Skeletal muscle satellite cell (primary cell): ENCODE results near the gene MYO1C.
"Not testable (repeated sequence)": the region's sequence is repeated elsewhere in the genome, so short reads cannot be mapped to it uniquely, and the experiment has no call there.

ENCODE experiments used
- H3K27me3 ChIP-seq: 2 replicates; pipeline ENCODE4 v1.7.0; 2013; ENCODE audit warnings: low read length; ENCODE audit not compliant: control insufficient read depth, insufficient read depth
- H3K36me3 ChIP-seq: 2 replicates; pipeline ENCODE4 v1.7.0; 2013; ENCODE audit warnings: mild to moderate bottlenecking, control low read depth, low read length; ENCODE audit not compliant: insufficient read depth
- H3K4me1 ChIP-seq: 2 replicates; pipeline ENCODE4 v1.7.0; 2013; ENCODE audit warnings: low read length; ENCODE audit not compliant: control insufficient read depth, insufficient read depth
- H3K4me2 ChIP-seq: 2 replicates; pipeline ENCODE4 v1.7.0; 2013; ENCODE audit warnings: mild to moderate bottlenecking, low read length
- H3K4me3 ChIP-seq: 2 replicates; pipeline ENCODE4 v1.7.0; 2013; ENCODE audit warnings: low read length
- H3K9ac ChIP-seq: 2 replicates; pipeline ENCODE4 v1.7.0; 2013; ENCODE audit warnings: mild to moderate bottlenecking, low read depth, low read length, moderate library complexity
- H3K9me3 ChIP-seq: replicated peaks from 2 replicates; pipeline ENCODE4 v1.7.0; 2013; ENCODE audit warnings: mild to moderate bottlenecking, control low read depth, low read length

Gene MYO1C

DNA sequence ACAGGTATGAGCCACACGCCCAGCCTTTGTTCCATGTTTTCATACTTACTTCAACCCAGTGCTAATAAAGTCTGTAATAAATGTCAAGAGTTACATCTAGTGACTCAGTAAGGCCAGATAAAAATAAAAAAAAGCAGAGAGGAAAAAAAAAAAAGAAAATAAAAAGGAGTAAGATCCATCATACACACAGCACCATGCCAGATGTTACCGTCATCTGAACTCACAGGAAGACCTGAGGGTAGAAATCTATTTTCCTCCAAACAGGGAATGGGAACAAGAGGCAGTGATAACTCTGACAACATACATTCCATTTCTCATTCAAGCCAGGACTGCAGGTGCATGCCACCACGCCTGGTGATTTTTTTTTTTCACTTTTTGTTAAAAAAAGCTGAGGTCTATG lies 57.2 kb downstream of the MYO1C start:
- H3K27me3 ChIP-seq, result no peaks in the 10 kb centered on the region
- peaks cover 52% of the 10 kb centered on the region for H3K36me3 ChIP-seq
- peaks cover 12% of the 10 kb centered on the region for H3K4me1 ChIP-seq
- H3K9me3 ChIP-seq, result no peaks in the 10 kb centered on the region
- H3K9ac ChIP-seq, result no peak overlapping the region
- H3K4me2 ChIP-seq, result no peak overlapping the region
- no peak overlapping the region for H3K4me3 ChIP-seq

GRCh38 chr17:1434150-1434549 lies 58.3 kb downstream of the MYO1C start:
- Histone ChIP-seq H3K36me3 (peaks cover 52% of the 10 kb centered on the region), H3K9me3 (no peaks in the 10 kb centered on the region), H3K27me3 (no peaks in the 10 kb centered on the region), H3K4me3 (no peak overlapping the region), H3K9ac (no peak overlapping the region), H3K4me2 (no peak overlapping the region), H3K4me1 (peaks cover 12% of the 10 kb centered on the region)

GRCh38 chr17:1431631-1432104 lies 60.8 kb downstream of the MYO1C start:
- H3K4me3 ChIP-seq, result no peak overlapping the region
- H3K36me3 ChIP-seq, result peaks cover 48% of the 10 kb centered on the region
- H3K4me1 ChIP-seq, result no peaks in the 10 kb centered on the region
- H3K27me3 ChIP-seq, result no peaks in the 10 kb centered on the region
- H3K9ac ChIP-seq, result no peak overlapping the region
- H3K4me2 ChIP-seq, result no peak overlapping the region
- H3K9me3 ChIP-seq, result no peaks in the 10 kb centered on the region

DNA sequence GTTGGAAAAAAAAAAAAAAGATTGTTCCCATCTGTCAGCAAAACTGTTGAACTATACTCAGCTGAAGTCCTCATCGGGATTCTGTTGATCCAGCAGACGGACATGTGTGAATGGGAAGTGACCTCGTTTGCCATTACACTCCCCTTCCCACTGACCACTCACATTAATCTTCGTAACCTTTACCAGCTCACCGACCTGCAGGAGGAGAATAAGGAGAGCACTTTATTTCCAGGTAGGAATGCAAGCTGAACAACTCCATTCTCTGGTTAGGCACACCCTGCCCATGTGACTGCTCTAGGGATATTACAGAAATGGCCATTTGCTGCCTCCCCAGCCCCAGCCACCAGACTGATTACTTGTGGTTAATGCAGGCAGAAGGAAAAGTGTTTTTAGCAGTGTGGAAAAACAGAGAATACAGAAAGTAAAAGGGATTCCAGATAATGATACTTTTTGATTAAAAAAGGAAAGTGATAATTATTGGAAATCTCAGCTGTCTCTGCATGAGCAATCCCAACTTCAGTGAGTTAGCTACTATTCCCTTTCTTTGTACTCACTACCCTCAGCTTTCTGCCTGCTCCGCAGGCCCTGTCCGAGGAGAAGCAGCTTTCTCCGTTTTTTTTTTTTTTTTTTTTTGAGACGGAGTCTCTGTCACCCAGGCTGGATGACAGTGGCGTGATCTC lies 68.9 kb downstream of the MYO1C start:
- H3K36me3 ChIP-seq, result peaks cover 45% of the 10 kb centered on the region
- H3K9ac ChIP-seq, result peak overlapping the region; percentile 48
- H3K4me1 ChIP-seq, result peaks cover 28% of the 10 kb centered on the region
- no peaks in the 10 kb centered on the region for H3K27me3 ChIP-seq
- peak overlapping the region; percentile 65 for H3K4me2 ChIP-seq
- no peak overlapping the region for H3K4me3 ChIP-seq
- H3K9me3 ChIP-seq, result no peaks in the 10 kb centered on the region

GRCh38 chr17:1422885-1423284 lies 69.6 kb downstream of the MYO1C start:
- Histone ChIP-seq H3K36me3 (peaks cover 48% of the 10 kb centered on the region), H3K4me2 (peak overlapping the region; percentile 65), H3K9me3 (no peaks in the 10 kb centered on the region), H3K4me1 (peaks cover 28% of the 10 kb centered on the region), H3K27me3 (no peaks in the 10 kb centered on the region), H3K9ac (peak overlapping the region; percentile 48), H3K4me3 (no peak overlapping the region)

DNA sequence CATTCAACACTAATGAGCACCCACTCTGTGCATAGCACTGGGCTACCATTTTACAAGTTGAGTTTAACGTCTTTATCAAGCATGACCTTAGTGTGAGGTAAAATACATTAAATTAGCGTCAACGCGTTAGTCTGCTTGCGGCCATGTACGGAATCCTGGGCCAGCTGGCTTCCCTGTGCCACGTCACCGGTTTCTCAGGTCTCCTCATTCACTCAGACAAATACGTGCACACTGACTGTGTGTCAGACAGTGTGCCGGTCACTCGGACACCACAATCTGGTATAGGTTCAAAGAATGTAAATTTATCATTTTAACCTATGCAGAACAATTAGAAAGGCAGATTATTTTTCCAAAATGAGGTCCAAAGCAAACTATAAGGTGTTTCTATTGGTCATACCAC lies 71.0 kb downstream of the MYO1C start:
- H3K36me3 ChIP-seq, result peaks cover 53% of the 10 kb centered on the region
- H3K4me2 ChIP-seq, result no peak overlapping the region
- no peak overlapping the region for H3K9ac ChIP-seq
- H3K9me3 ChIP-seq, result no peaks in the 10 kb centered on the region
- no peaks in the 10 kb centered on the region for H3K27me3 ChIP-seq
- peaks cover 28% of the 10 kb centered on the region for H3K4me1 ChIP-seq
- no peak overlapping the region for H3K4me3 ChIP-seq

GRCh38 chr17:1420981-1421380 lies 71.5 kb downstream of the MYO1C start:
- H3K4me1 ChIP-seq, result peaks cover 28% of the 10 kb centered on the region
- H3K9me3 ChIP-seq, result no peaks in the 10 kb centered on the region
- no peak overlapping the region for H3K9ac ChIP-seq
- no peak overlapping the region for H3K4me3 ChIP-seq
- no peaks in the 10 kb centered on the region for H3K27me3 ChIP-seq
- no peak overlapping the region for H3K4me2 ChIP-seq
- peaks cover 49% of the 10 kb centered on the region for H3K36me3 ChIP-seq

DNA sequence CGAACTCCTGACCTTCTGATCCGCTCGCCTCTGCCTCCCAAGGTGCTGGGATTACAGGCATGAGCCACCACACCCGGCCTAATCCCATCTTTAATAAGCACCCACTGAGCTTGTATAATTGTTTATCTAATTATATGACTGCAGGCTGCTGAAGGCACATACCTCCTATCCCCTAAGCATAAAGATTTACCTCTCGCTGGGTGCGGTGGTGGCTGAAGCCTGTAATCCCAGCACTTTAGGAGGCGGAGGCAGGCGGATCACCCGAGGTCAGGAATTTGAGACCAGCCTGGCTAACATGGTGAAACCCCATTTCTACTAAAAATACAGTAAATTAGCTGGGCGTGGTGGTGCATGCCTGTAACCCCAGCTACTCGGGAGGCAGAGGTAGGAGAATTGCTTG lies 72.3 kb downstream of the MYO1C start:
- H3K4me2 ChIP-seq, result no peak overlapping the region
- H3K4me1 ChIP-seq, result peaks cover 28% of the 10 kb centered on the region
- H3K36me3 ChIP-seq, result peaks cover 41% of the 10 kb centered on the region
- no peaks in the 10 kb centered on the region for H3K9me3 ChIP-seq
- H3K27me3 ChIP-seq, result no peaks in the 10 kb centered on the region
- no peak overlapping the region for H3K4me3 ChIP-seq
- H3K9ac ChIP-seq, result no peak overlapping the region

GRCh38 chr17:1418476-1418875 lies 74.0 kb downstream of the MYO1C start:
- not testable (repeated sequence) for H3K4me2 ChIP-seq, H3K4me3 ChIP-seq, H3K9me3 ChIP-seq, H3K9ac ChIP-seq, H3K27me3 ChIP-seq
- peaks cover 35% of the 10 kb centered on the region for H3K36me3 ChIP-seq
- H3K4me1 ChIP-seq, result peaks cover 29% of the 10 kb centered on the region

- H3K9ac ChIP-seq, result no peak overlapping the region
- no peaks in the 10 kb centered on the region for H3K9me3 ChIP-seq
- peaks cover 27% of the 10 kb centered on the region for H3K36me3 ChIP-seq
- no peak overlapping the region for H3K4me3 ChIP-seq
- no peak overlapping the region for H3K4me2 ChIP-seq
- H3K27me3 ChIP-seq, result no peaks in the 10 kb centered on the region
- peaks cover 23% of the 10 kb centered on the region for H3K4me1 ChIP-seq
Measured at GRCh38 chr17:1416414-1416813, 76.1 kb downstream of the MYO1C start.

DNA sequence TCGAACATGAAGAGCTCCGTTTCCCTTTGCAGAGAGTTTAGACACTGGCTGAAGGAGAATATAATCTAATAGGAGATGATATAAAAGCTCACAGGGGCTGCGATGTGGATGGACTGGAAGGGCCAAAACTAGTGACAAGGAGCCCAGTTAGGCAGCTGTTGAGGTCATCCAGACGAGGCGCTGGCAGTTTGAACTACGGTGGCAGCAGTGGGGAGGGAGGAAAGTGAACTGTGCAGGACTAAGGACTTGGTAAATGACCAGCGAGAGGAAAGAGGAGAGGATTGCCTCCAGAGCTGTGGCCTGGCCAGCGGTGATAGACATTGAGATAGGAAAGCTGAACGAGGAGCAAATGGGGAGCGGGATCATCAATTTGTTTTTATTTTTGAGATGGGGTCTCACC lies 77.9 kb downstream of the MYO1C start:
- Histone ChIP-seq H3K4me2 (no peak overlapping the region), H3K4me3 (no peak overlapping the region), H3K9ac (no peak overlapping the region), H3K4me1 (peaks cover 23% of the 10 kb centered on the region), H3K36me3 (peaks cover 11% of the 10 kb centered on the region), H3K9me3 (no peaks in the 10 kb centered on the region), H3K27me3 (no peaks in the 10 kb centered on the region)
